HL-60/S4 treated with phorbol 12-myristate 13-acetate at 8.2 ng/mL for 4 days and 3 days (cell line): ENCODE measurements around the gene PODN.

ENCODE experiments used
- in situ Hi-C: fragments of 300-500 bp; cut with MboI; formaldehyde crosslinking; loops from 2 replicates; pipeline ENCODE4 v1.15.0; 2022; ENCODE audit warnings: low sequenced_read_pairs

Gene PODN

GRCh38 chr1:53130598-53130877, 68.5 kb downstream of the PODN start:
- in situ Hi-C loops: no loop called here

GRCh38 chr1:53130878-53131589, 69.0 kb downstream of the PODN start:
- in situ Hi-C loops: no loop called here

- in situ Hi-C loops: no loop called here
Observed at GRCh38 chr1:53131590-53131938, 69.6 kb downstream of the PODN start.

- in situ Hi-C loops: no loop called here
Observed at GRCh38 chr1:53132176-53132575, 70.2 kb downstream of the PODN start.

GRCh38 chr1:53133261-53134041, 71.4 kb downstream of the PODN start:
- in situ Hi-C loops: no loop called here

GRCh38 chr1:53134042-53134485, 72.1 kb downstream of the PODN start:
- in situ Hi-C loops: no loop called here
